GM23338 (cell line): ENCODE measurements around the gene CNGA4. TPM values are rescaled to one million over a fixed set of nuclear protein-coding genes. Genes with fewer than 3 reads are reported as not detected.

Experiments
- ATAC-seq: fragments of 200-7000 bp; cut with Tn5 transposase; 3 replicates; pipeline ENCODE4 v1.9.1; 2020
- DNase-seq: peaks from one replicate; pipeline ENCODE4 v3.0.0-alpha.2; 2015; ENCODE audit warnings: low spot score
- H2AFZ ChIP-seq: fragments of 200-600 bp; sonication (generic); 2 replicates; pipeline ENCODE4 v1.8.0; 2016; ENCODE audit warnings: antibody characterized with exemption, mild to moderate bottlenecking, moderate library complexity
- H3F3A ChIP-seq: fragments of 200-600 bp; sonication (generic); replicated peaks from 2 replicates; pipeline ENCODE4 v1.8.0; 2017; ENCODE audit warnings: antibody characterized with exemption, mixed run types, low read depth
- H3K27ac ChIP-seq: fragments of 200-600 bp; sonication (generic); 2 replicates; pipeline ENCODE4 v1.6.1; 2016; ENCODE audit warnings: low read depth
- H3K27me3 ChIP-seq: fragments of 200-600 bp; sonication (generic); 2 replicates; pipeline ENCODE4 v1.8.0; 2016; ENCODE audit warnings: mild to moderate bottlenecking, mixed run types, moderate library complexity; ENCODE audit not compliant: insufficient read depth
- H3K36me3 ChIP-seq: fragments of 200-600 bp; sonication (generic); 2 replicates; pipeline ENCODE4 v1.8.0; 2016; ENCODE audit warnings: mild to moderate bottlenecking; ENCODE audit not compliant: insufficient read depth
- H3K4me1 ChIP-seq: fragments of 200-600 bp; sonication (generic); 2 replicates; pipeline ENCODE4 v1.8.0; 2016; ENCODE audit warnings: mild to moderate bottlenecking, moderate library complexity; ENCODE audit not compliant: insufficient read depth
- H3K4me2 ChIP-seq: fragments of 200-600 bp; sonication (generic); 2 replicates; pipeline ENCODE4 v1.7.1; 2017; ENCODE audit warnings: mixed run types
- H3K4me3 ChIP-seq: fragments of 200-600 bp; sonication (generic); 2 replicates; pipeline ENCODE4 v1.6.1; 2016; ENCODE audit warnings: mixed run types
- H3K79me2 ChIP-seq: fragments of 200-600 bp; sonication (generic); replicated peaks from 2 replicates; pipeline ENCODE4 v1.8.0; 2017; ENCODE audit warnings: mild to moderate bottlenecking; ENCODE audit not compliant: insufficient read depth
- H3K9me2 ChIP-seq: fragments of 200-600 bp; sonication (generic); 2 replicates; pipeline ENCODE4 v1.8.0; 2017; ENCODE audit not compliant: insufficient read depth
- H4K20me1 ChIP-seq: fragments of 200-600 bp; sonication (generic); replicated peaks from 2 replicates; pipeline ENCODE4 v1.8.0; 2017; ENCODE audit warnings: mild to moderate bottlenecking; ENCODE audit not compliant: insufficient read depth
- H3K27ac Mint-ChIP-seq: 2 replicates; pipeline ENCODE4 v1.8.0; 2020; ENCODE audit warnings: inconsistent platforms, mild to moderate bottlenecking, moderate library complexity, mixed read lengths
- H3K27me3 Mint-ChIP-seq: 3 replicates; pipeline ENCODE4 v1.8.0; 2022; ENCODE audit warnings: low read depth, mild to moderate bottlenecking, moderate library complexity, mixed read lengths, inconsistent platforms; ENCODE audit not compliant: insufficient read depth, poor library complexity
- H3K36me3 Mint-ChIP-seq: 3 replicates; pipeline ENCODE4 v1.8.0; 2021; ENCODE audit warnings: low read depth, mild to moderate bottlenecking, inconsistent platforms, moderate library complexity, mixed read lengths
- H3K4me1 Mint-ChIP-seq: 3 replicates; pipeline ENCODE4 v1.8.0; 2020; ENCODE audit warnings: mild to moderate bottlenecking, inconsistent platforms, mixed read lengths
- H3K4me3 Mint-ChIP-seq: 3 replicates; pipeline ENCODE4 v1.8.0; 2021; ENCODE audit warnings: moderate library complexity, mild to moderate bottlenecking, inconsistent platforms, mixed read lengths
- H3K9me3 Mint-ChIP-seq: 3 replicates; pipeline ENCODE4 v1.8.0; 2020; ENCODE audit warnings: moderate library complexity, mild to moderate bottlenecking, inconsistent platforms, mixed read lengths
- CREB1 ChIP-seq: fragments of 250-450 bp; sonication (Bioruptor Pico); IDR thresholded peaks from 2 replicates; pipeline ENCODE4 v1.5.0; 2020; ENCODE audit warnings: low read depth, mild to moderate bottlenecking, moderate library complexity
- EZH2 ChIP-seq: fragments of 200-600 bp; sonication (generic); IDR thresholded peaks from one replicate; pipeline ENCODE4 v1.8.0; 2017; ENCODE audit warnings: antibody characterized with exemption, mild to moderate bottlenecking, low read depth; ENCODE audit not compliant: unreplicated experiment
- EZH2phosphoT487 ChIP-seq: fragments of 200-600 bp; sonication (generic); IDR thresholded peaks from one replicate; pipeline ENCODE4 v1.8.1; 2018; ENCODE audit warnings: antibody characterized with exemption; ENCODE audit not compliant: unreplicated experiment
- NANOG ChIP-seq: IDR thresholded peaks from 2 replicates; pipeline ENCODE4 v1.6.1; 2016; ENCODE audit warnings: antibody characterized with exemption, borderline replicate concordance
- POLR2AphosphoS5 ChIP-seq: IDR thresholded peaks from 2 replicates; pipeline ENCODE4 v1.6.1; 2016; ENCODE audit warnings: antibody characterized with exemption, low read depth
- STAT1 ChIP-seq: IDR thresholded peaks from one replicate; pipeline ENCODE4 v1.6.1; 2016; ENCODE audit warnings: antibody characterized with exemption; ENCODE audit not compliant: unreplicated experiment
- ZNF114 ChIP-seq: fragments of 250-450 bp; sonication (Bioruptor Pico); IDR thresholded peaks from 2 replicates; pipeline ENCODE4 v1.5.0; 2020; ENCODE audit warnings: mild to moderate bottlenecking, moderate library complexity
- ZNF331 ChIP-seq: fragments of 250-450 bp; sonication (Bioruptor Pico); IDR thresholded peaks from 2 replicates; pipeline ENCODE4 v1.5.0; 2020; ENCODE audit warnings: low read depth, mild to moderate bottlenecking, moderate library complexity
- ZNF462 ChIP-seq: fragments of 250-450 bp; sonication (Bioruptor Pico); IDR thresholded peaks from 2 replicates; pipeline ENCODE4 v1.5.0; 2020; ENCODE audit warnings: mild to moderate bottlenecking, moderate library complexity
- polyA plus RNA-seq: library from polyadenylated mRNA; unstranded; fragments of >200 nt; fragmentation: Nextera tagmentation; extraction: Ambion mirVana; gene quantifications from 2 replicates; pipeline ENCODE4 v1.2.1, GENCODE V29; 2016
- total RNA-seq: library from RNA; depleted of rRNA; stranded (reverse); fragments of >200 nt; shearing (Covaris generic); gene quantifications from 2 replicates; pipeline ENCODE4 v1.2.3, GENCODE V29; 2014
- TF ChIP-seq, protein P1 (sequence below): IDR thresholded peaks from 2 replicates; pipeline ENCODE4 v1.6.1; 2016; ENCODE audit warnings: antibody characterized with exemption

Gene CNGA4
- total and polyA plus RNA-seq, 2 experiments from 2014 or later = 0.15 TPM; not detected in 1

- TF ChIP-seq ZNF462 (CRISPR knock-in tag) (no peak), STAT1 (no peak), POLR2AphosphoS5 (peak; percentile 82), NANOG (no peak), ZNF331 (CRISPR knock-in tag) (no peak), CREB1 (CRISPR knock-in tag) (peak; percentile 69; the same call in 1 of the 2 replicates), EZH2phosphoT487 (no peak), ZNF114 (CRISPR knock-in tag) (no peak)
These were observed 4.3 kb upstream of the CNGA4 start, which contains the start of gene FHIP1B (continued) for GRCh38 chr11:6234387-6235107.

GRCh38 chr11:6237266-6237665, 1.6 kb upstream of the CNGA4 start:
- no peak for ATAC-seq
- no peak overlapping the region for H2AFZ ChIP-seq
- H3K27me3 Mint-ChIP-seq = peaks cover 7% of the 10 kb centered on the region
- H3K4me2 ChIP-seq = no peak overlapping the region
- no peaks in the 10 kb centered on the region for H3K27me3 ChIP-seq
- H3K36me3 Mint-ChIP-seq = no peaks in the 10 kb centered on the region
- H3K9me2 ChIP-seq = no peaks in the 10 kb centered on the region
- peaks cover 6% of the 10 kb centered on the region for H3K4me1 Mint-ChIP-seq
- H3K27ac Mint-ChIP-seq = no peak overlapping the region
- H4K20me1 ChIP-seq = peaks cover 14% of the 10 kb centered on the region
- no peak for DNase-seq
- no peak overlapping the region for H3K4me3 Mint-ChIP-seq
- H3K9me3 Mint-ChIP-seq = no peaks in the 10 kb centered on the region
- H3K79me2 ChIP-seq = peaks cover 18% of the 10 kb centered on the region
- H3K4me3 ChIP-seq = no peak overlapping the region
- H3F3A ChIP-seq = no peaks in the 10 kb centered on the region
- H3K36me3 ChIP-seq = no peaks in the 10 kb centered on the region
- H3K27ac ChIP-seq = no peak overlapping the region
- H3K4me1 ChIP-seq = peaks cover 3% of the 10 kb centered on the region; the same call in 1 of the 2 replicates
- TF ChIP-seq, protein P1, sequence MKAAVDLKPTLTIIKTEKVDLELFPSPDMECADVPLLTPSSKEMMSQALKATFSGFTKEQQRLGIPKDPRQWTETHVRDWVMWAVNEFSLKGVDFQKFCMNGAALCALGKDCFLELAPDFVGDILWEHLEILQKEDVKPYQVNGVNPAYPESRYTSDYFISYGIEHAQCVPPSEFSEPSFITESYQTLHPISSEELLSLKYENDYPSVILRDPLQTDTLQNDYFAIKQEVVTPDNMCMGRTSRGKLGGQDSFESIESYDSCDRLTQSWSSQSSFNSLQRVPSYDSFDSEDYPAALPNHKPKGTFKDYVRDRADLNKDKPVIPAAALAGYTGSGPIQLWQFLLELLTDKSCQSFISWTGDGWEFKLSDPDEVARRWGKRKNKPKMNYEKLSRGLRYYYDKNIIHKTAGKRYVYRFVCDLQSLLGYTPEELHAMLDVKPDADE = no peak
- TF ChIP-seq POLR2AphosphoS5 = no peak
- no peak for TF ChIP-seq EZH2
